Kidney epithelial cell (primary cell): ENCODE measurements around the gene ATR. TPM values are rescaled to one million over a fixed set of nuclear protein-coding genes. Genes with fewer than 3 reads are reported as not detected.
"Not testable (repeated sequence)": the region's sequence is repeated elsewhere in the genome, so short reads cannot be mapped to it uniquely, and the experiment has no call there.

Source experiments
- DNase-seq: peaks from one replicate; pipeline ENCODE4 v3.0.0-alpha.2; 2010; ENCODE audit warnings: low read depth
- H3K27me3 ChIP-seq: 2 replicates; pipeline ENCODE4 v1.6.0; 2011; ENCODE audit warnings: low read length; ENCODE audit not compliant: control insufficient read depth, insufficient read depth
- H3K36me3 ChIP-seq: 2 replicates; pipeline ENCODE4 v1.5.1; 2011; ENCODE audit warnings: low read length; ENCODE audit not compliant: control insufficient read depth, insufficient read depth
- H3K4me3 ChIP-seq: 2 replicates; pipeline ENCODE4 v1.5.1; 2011; ENCODE audit warnings: low read depth, mild to moderate bottlenecking, control low read depth, low read length
- total RNA-seq: library from RNA; depleted of rRNA; stranded (reverse); fragments of >200 nt; gene quantifications from 2 replicates; pipeline ENCODE4 v1.2.3, GENCODE V29; 2015
- TF ChIP-seq, protein P1 (sequence below): IDR thresholded peaks from 2 replicates; pipeline ENCODE4 v1.5.1; 2011; ENCODE audit warnings: mild to moderate bottlenecking, moderate library complexity, low read length, control low read depth, inconsistent platforms; ENCODE audit not compliant: insufficient read depth, poor library complexity, severe bottlenecking

The ATR gene
- total RNA-seq, 1 donor from 2014 or later: 23.6 TPM

DNA sequence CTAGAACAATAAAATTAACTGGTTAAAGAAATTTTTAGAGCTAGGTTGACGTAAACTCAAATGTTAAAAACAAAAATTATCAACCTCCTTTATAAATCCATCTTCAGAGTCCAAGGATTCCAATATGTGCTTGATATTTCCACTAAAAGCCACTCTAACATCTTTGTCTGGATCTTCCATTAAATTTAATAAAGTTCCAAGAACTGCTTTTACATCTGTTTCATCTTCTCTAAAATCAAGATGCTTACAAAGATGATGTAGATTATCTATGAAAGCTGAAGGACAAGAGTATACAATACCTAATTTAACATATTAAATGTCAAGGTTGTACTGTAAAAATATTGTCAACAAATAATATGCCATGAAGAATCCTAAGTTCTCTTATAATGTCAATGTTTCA lies 24.8 kb downstream of the ATR start:
- no peak for DNase-seq
- TF ChIP-seq, protein P1, sequence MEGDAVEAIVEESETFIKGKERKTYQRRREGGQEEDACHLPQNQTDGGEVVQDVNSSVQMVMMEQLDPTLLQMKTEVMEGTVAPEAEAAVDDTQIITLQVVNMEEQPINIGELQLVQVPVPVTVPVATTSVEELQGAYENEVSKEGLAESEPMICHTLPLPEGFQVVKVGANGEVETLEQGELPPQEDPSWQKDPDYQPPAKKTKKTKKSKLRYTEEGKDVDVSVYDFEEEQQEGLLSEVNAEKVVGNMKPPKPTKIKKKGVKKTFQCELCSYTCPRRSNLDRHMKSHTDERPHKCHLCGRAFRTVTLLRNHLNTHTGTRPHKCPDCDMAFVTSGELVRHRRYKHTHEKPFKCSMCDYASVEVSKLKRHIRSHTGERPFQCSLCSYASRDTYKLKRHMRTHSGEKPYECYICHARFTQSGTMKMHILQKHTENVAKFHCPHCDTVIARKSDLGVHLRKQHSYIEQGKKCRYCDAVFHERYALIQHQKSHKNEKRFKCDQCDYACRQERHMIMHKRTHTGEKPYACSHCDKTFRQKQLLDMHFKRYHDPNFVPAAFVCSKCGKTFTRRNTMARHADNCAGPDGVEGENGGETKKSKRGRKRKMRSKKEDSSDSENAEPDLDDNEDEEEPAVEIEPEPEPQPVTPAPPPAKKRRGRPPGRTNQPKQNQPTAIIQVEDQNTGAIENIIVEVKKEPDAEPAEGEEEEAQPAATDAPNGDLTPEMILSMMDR: no peak
- Histone ChIP-seq H3K36me3 (no peaks in the 10 kb centered on the region), H3K27me3 (no peaks in the 10 kb centered on the region), H3K4me3 (no peak overlapping the region)

DNA sequence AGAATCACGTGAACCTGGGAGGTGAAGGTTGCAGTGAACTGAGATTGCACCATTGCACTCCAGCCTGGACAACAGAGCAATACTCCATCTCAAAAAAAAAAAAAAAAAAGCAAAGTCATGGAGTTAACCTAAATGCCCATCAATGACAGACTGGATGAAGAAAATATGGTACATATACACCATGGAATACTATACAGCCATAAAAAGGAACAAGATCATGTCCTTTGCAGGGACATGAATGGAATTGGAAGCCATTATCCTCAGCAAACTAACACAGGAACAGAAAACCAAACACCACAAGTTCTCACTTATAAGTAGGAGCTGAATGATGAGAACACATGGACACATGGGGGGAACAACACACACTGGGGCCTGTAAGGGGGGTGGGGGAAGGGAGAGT lies 26.0 kb downstream of the ATR start:
- not testable (repeated sequence) for H3K36me3 ChIP-seq, DNase-seq, H3K4me3 ChIP-seq, H3K27me3 ChIP-seq

DNA sequence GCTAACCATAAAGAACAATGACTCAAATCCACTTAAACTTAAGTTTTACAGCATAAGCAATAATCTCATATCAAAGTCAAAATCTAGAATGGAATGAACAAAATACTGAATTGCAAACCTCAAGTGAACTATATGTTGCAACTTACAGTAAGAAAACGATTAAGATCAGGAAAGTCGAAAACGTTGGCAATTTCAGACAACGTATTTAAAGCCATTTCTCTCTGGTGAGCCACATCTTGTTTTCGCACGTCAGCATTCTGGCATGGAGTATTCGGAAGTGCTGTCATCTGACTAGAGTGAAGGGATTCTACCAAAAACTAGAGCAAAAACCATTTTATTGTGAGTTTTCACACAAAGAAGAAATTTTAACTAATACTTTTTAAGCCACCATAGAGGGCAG lies 28.5 kb downstream of the ATR start:
- H3K27me3 ChIP-seq: no peaks in the 10 kb centered on the region
- DNase-seq: no peak
- TF ChIP-seq, protein P1: no peak
- no peak overlapping the region for H3K4me3 ChIP-seq
- no peaks in the 10 kb centered on the region for H3K36me3 ChIP-seq

DNA sequence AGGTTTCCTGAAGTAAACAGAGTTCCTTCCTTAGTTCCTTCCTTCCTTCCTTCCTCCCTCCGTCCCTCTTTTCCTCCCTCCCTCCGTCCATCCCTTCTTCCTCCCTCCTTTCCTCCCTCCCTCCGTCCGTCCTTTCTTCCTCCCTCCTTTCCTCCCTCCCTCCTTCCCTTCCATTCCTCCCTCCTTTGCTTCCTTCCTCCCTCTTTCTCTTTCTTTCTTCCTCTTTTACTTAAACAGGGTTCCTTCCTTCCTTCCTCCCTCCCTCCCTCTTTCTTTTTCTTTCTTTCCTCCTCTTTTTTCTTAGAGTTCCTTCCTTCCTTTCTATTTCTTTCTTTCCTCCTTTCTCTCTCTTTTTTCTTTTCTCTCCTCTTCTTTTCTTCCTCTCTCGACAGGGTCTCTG lies 35.2 kb downstream of the ATR start:
- DNase-seq: no peak
- Histone ChIP-seq H3K27me3 (no peaks in the 10 kb centered on the region), H3K36me3 (no peaks in the 10 kb centered on the region), H3K4me3 (no peak overlapping the region)
- TF ChIP-seq, protein P1: no peak

DNA sequence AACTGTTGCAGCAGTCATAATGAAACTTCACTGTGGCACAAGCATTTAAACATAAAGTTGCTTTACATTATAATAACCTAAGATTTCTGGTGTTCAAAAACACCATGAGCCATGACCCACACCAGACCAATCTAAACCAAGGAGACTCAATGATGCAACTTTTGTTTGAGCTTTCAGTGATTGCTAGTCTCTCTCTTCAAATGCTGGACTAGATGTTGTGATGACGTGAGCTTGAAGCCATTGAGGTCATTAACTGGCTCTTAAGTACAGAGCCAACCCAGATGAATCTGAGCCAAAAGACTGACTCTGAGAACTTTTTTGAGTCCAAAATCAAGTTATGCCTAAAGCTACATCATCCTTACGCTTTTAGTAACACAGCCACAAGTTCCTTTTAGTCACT lies 36.5 kb downstream of the ATR start:
- TF ChIP-seq, protein P1: no peak
- Histone ChIP-seq H3K4me3 (no peak overlapping the region), H3K36me3 (no peaks in the 10 kb centered on the region), H3K27me3 (no peaks in the 10 kb centered on the region)
- no peak for DNase-seq

DNA sequence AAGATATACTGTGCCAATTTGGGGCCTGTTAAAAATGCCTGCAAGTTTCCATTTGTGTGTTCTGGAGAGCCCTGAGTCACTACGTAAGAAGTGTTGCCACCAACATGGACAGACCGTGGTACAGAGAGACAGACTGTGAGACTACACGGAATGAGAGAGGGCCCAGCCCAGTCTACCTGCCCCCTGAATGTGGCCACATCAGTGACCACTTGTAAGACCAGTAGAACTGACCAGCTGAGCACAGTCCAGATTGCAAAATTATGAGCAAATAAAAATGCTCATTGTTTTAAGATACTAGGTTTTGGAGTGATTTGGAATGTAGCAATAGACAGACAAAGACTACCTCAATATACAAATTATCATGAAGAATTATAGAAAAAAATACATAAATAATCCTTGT lies 42.0 kb downstream of the ATR start:
- H3K36me3 ChIP-seq: no peaks in the 10 kb centered on the region
- TF ChIP-seq, protein P1: no peak
- DNase-seq: no peak
- no peaks in the 10 kb centered on the region for H3K27me3 ChIP-seq
- H3K4me3 ChIP-seq: no peak overlapping the region
